ENCODE results near the gene OXER1. TPM values are rescaled to one million over a fixed set of nuclear protein-coding genes. Genes with fewer than 3 reads are reported as not detected.

Gene OXER1
- total and polyA plus RNA-seq, 2 of the 13 experiments (the other 11 are each of a cell fraction or from before 2014, with no cell fraction given), result 8.0 to 9.0 TPM

- no peak for TF ChIP-seq LRRFIP1 (CRISPR knock-in tag; conservative IDR thresholded peaks at IDR 0.05)
- TF ChIP-seq ZNF761 (CRISPR knock-in tag; conservative IDR thresholded peaks at IDR 0.05), result no peak
- peak; percentile 31; the same call in 1 of the 2 replicates for TF ChIP-seq CCDC6 (CRISPR knock-in tag; IDR thresholded peaks at IDR 0.05)
- no peak for TF ChIP-seq ZNF501 (CRISPR knock-in tag; IDR thresholded peaks at IDR 0.05)
- TF ChIP-seq RNF219 (CRISPR knock-in tag; IDR thresholded peaks at IDR 0.05), result no peak; the same call in 1 of the 2 replicates
- no peak for TF ChIP-seq NFAT5 (CRISPR knock-in tag; IDR thresholded peaks at IDR 0.05)
- TF ChIP-seq HNF4G (IDR thresholded peaks at IDR 0.05; ENCODE audit: borderline replicate concordance, low read depth, low read length), result peak; percentile 19; the same call in 1 of the 2 replicates
- TF ChIP-seq HNF4G (CRISPR knock-in tag; IDR thresholded peaks at IDR 0.05; ENCODE audit: borderline replicate concordance, low read depth), result no peak
- no peak for TF ChIP-seq RBM39 (IDR thresholded peaks at IDR 0.05; ENCODE audit: low read depth, low read length, poor library complexity, severe bottlenecking)
- no peak for TF ChIP-seq BRCA1 (CRISPR knock-in tag; IDR thresholded peaks at IDR 0.05)
- no peak for TF ChIP-seq JUN (CRISPR knock-in tag; IDR thresholded peaks at IDR 0.05)
- no peak for TF ChIP-seq ZBTB8A (CRISPR knock-in tag; IDR thresholded peaks at IDR 0.05; ENCODE audit: borderline replicate concordance, low read depth)
- peak in 1 of 2 experiments; percentile 39; a peak in 1 of 4 replicates for TF ChIP-seq EP300 (IDR thresholded peaks at IDR 0.05; ENCODE audit: low read depth in 2 of 2, low read length in 2 of 2)
- TF ChIP-seq EP300 (CRISPR knock-in tag; IDR thresholded peaks at IDR 0.05; ENCODE audit: borderline replicate concordance), result no peak
- no peak for TF ChIP-seq ZNF564 (CRISPR knock-in tag; IDR thresholded peaks at IDR 0.05)
- TF ChIP-seq ZNF775 (CRISPR knock-in tag; IDR thresholded peaks at IDR 0.05; ENCODE audit: borderline replicate concordance), result no peak
- TF ChIP-seq ZNF496 (CRISPR knock-in tag; IDR thresholded peaks at IDR 0.05; ENCODE audit: insufficient replicate concordance), result no peak
- no peak for TF ChIP-seq EZH2 (conservative IDR thresholded peaks at IDR 0.05; ENCODE audit: low read depth, low read length)
- no peak for TF ChIP-seq ZNF329 (CRISPR knock-in tag; IDR thresholded peaks at IDR 0.05; ENCODE audit: low read depth)
- no peak for TF ChIP-seq PTBP1 (IDR thresholded peaks at IDR 0.05; ENCODE audit: low read depth, low read length, poor library complexity, severe bottlenecking)
- no peak for TF ChIP-seq SIN3A (IDR thresholded peaks at IDR 0.05; ENCODE audit: borderline replicate concordance, low read depth, low read length)
Observed at GRCh38 chr2:42809819-42810120, 45.8 kb upstream of the OXER1 start (continued).
